Left ventricle myocardium inferior (tissue), 1 donor: ENCODE data around the gene NGF. TPM values are rescaled to one million over a fixed set of nuclear protein-coding genes. Genes with fewer than 3 reads are reported as not detected.

ENCODE experiments used
- DNase-seq: peaks from one replicate; pipeline ENCODE4 v3.0.0-alpha.2; 2020
- H3K27ac ChIP-seq: fragments of 200-600 bp; replicated peaks from 2 replicates; pipeline ENCODE4 v1.8.0; 2021
- H3K27me3 ChIP-seq: fragments of 200-600 bp; 2 replicates; pipeline ENCODE4 v1.8.0; 2021; ENCODE audit warnings: low read depth
- H3K36me3 ChIP-seq: fragments of 200-600 bp; 2 replicates; pipeline ENCODE4 v1.8.0; 2021
- H3K4me1 ChIP-seq: fragments of 200-600 bp; 2 replicates; pipeline ENCODE4 v1.8.0; 2021
- H3K4me3 ChIP-seq: fragments of 200-600 bp; 2 replicates; pipeline ENCODE4 v1.8.0; 2021; ENCODE audit warnings: mild to moderate bottlenecking, moderate library complexity
- H3K9me3 ChIP-seq: fragments of 200-600 bp; replicated peaks from 2 replicates; pipeline ENCODE4 v1.8.0; 2021
- CTCF ChIP-seq: fragments of 200-600 bp; IDR thresholded peaks from 2 replicates; pipeline ENCODE4 v1.8.0; 2021; ENCODE audit warnings: antibody characterized with exemption, mild to moderate bottlenecking, borderline replicate concordance
- intact Hi-C: fragments of 100-400 bp; cut with micrococcal nuclease; formaldehyde crosslinking; loops from one replicate; pipeline ENCODE4 v1.11.0; 2022
- total RNA-seq: library from RNA; stranded (reverse); fragmentation: NEBNext Ultra II Directional; extraction: Animal tissue kit (Norgen Biotek cat#: 25700); gene quantifications from one replicate; pipeline ENCODE4 v1.2.1, GENCODE V29; 2021
- donor health status: DM: no; HTN: yes; CAD: no; lungs with severe emphysema.

NGF gene
- total RNA-seq, 1 donor from 2014 or later = 5.3 TPM

DNA sequence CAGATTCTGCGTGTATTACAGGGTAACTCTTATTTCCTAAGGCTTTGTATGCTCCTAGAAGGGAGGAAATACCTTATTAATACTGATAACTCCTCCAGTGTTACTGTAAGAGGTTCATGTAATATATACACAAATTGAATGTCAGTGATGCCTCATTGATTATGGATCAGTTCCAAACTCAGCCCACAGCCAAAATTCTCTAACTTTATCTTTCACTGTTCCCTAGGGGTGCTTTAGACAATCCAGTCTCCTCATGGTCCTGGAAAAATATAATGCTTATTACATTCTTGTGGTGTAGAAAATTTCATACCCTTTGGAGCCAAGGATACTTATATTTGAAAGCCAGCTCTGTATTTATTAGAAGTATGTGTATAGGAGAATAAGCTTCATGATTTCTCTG, 73.0 kb downstream of the NGF start:
- H3K36me3 ChIP-seq = no peaks in the 10 kb centered on the region
- no peak for TF ChIP-seq CTCF
- peak overlapping the region; percentile 72 for H3K27ac ChIP-seq
- no peaks in the 10 kb centered on the region for H3K9me3 ChIP-seq
- H3K27me3 ChIP-seq = no peaks in the 10 kb centered on the region
- DNase-seq = no peak
- no peak overlapping the region for H3K4me3 ChIP-seq
- H3K4me1 ChIP-seq = peaks cover 21% of the 10 kb centered on the region
- intact Hi-C loops = no loop called here

GRCh38 chr1:115262886-115263285, 75.2 kb downstream of the NGF start:
- Histone ChIP-seq H3K9me3 (peaks cover 20% of the 10 kb centered on the region), H3K4me3 (no peak overlapping the region), H3K27me3 (no peaks in the 10 kb centered on the region), H3K27ac (peak overlapping the region; percentile 44), H3K4me1 (peaks cover 20% of the 10 kb centered on the region), H3K36me3 (no peaks in the 10 kb centered on the region)
- TF ChIP-seq CTCF = no peak
- intact Hi-C loops = no loop called here
- no peak for DNase-seq

DNA sequence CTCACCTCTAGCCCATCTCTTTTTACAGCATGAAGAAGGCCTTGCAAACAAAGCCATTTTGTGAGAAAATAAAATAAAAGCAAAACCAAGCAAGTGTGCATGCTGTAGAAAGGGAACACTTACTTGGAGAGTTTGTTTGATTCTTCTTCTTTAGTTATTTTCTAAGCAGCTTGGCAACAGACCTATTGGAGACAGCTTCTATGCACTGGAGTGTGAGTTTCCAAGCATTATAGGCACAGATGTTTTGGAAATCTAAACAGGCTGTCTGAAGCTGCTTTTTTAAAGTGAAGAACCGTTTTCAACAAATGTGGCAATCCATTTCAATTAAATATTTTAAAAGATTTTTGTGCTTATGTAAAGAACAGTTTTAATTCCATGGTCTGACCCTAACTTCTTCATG, 76.6 kb downstream of the NGF start:
- no peaks in the 10 kb centered on the region for H3K27me3 ChIP-seq
- H3K27ac ChIP-seq = peak overlapping the region; percentile 44
- intact Hi-C loops = no loop called here
- no peak for DNase-seq
- H3K36me3 ChIP-seq = no peaks in the 10 kb centered on the region
- H3K4me1 ChIP-seq = peaks cover 13% of the 10 kb centered on the region
- H3K9me3 ChIP-seq = peaks cover 33% of the 10 kb centered on the region
- no peak overlapping the region for H3K4me3 ChIP-seq
- TF ChIP-seq CTCF = no peak

GRCh38 chr1:115258302-115258866, 79.7 kb downstream of the NGF start:
- Histone ChIP-seq H3K9me3 (peaks cover 40% of the 10 kb centered on the region), H3K4me3 (no peak overlapping the region), H3K4me1 (peaks cover 7% of the 10 kb centered on the region), H3K36me3 (no peaks in the 10 kb centered on the region), H3K27me3 (no peaks in the 10 kb centered on the region), H3K27ac (no peak overlapping the region)
- intact Hi-C loops = no loop called here
- no peak for DNase-seq
- TF ChIP-seq CTCF = no peak

GRCh38 chr1:115257591-115257990, 80.5 kb downstream of the NGF start:
- Histone ChIP-seq H3K27me3 (no peaks in the 10 kb centered on the region), H3K36me3 (no peaks in the 10 kb centered on the region), H3K4me1 (peaks cover 12% of the 10 kb centered on the region), H3K4me3 (no peak overlapping the region), H3K27ac (no peak overlapping the region), H3K9me3 (peaks cover 40% of the 10 kb centered on the region)
- intact Hi-C loops = no loop called here
- DNase-seq = no peak
- no peak for TF ChIP-seq CTCF
